ENCODE results near the gene MRGPRF.

MRGPRF gene

GRCh38 chr11:69033431-69033830, 20.4 kb upstream of the MRGPRF start:
- DNase-seq (ENCODE audit: low read depth): no peak
- no peak overlapping the region for H3K4me3 ChIP-seq (ENCODE audit: low read depth, low read length)
- no peak for TF ChIP-seq CTCF (IDR thresholded peaks at IDR 0.05; ENCODE audit: insufficient read depth, low read depth, low read length, missing control alignments)

- H3K4me3 ChIP-seq (ENCODE audit: low read depth, low read length): no peak overlapping the region
- DNase-seq (ENCODE audit: low read depth): no peak
- TF ChIP-seq CTCF (IDR thresholded peaks at IDR 0.05; ENCODE audit: insufficient read depth, low read depth, low read length, missing control alignments): no peak
These were observed 19.8 kb upstream of the MRGPRF start for GRCh38 chr11:69032833-69033232.

GRCh38 chr11:69030301-69030700, 17.3 kb upstream of the MRGPRF start:
- no peak for DNase-seq (ENCODE audit: low read depth)
- no peak overlapping the region for H3K4me3 ChIP-seq (ENCODE audit: low read depth, low read length)
- no peak for TF ChIP-seq CTCF (IDR thresholded peaks at IDR 0.05; ENCODE audit: insufficient read depth, low read depth, low read length, missing control alignments)

- no peak overlapping the region for H3K4me3 ChIP-seq (ENCODE audit: low read depth, low read length)
- DNase-seq (ENCODE audit: low read depth): no peak
- TF ChIP-seq CTCF (IDR thresholded peaks at IDR 0.05; ENCODE audit: insufficient read depth, low read depth, low read length, missing control alignments): no peak
These were observed 14.8 kb upstream of the MRGPRF start for GRCh38 chr11:69027704-69028372.

- no peak overlapping the region for H3K4me3 ChIP-seq (ENCODE audit: low read depth, low read length)
- no peak for TF ChIP-seq CTCF (IDR thresholded peaks at IDR 0.05; ENCODE audit: insufficient read depth, low read depth, low read length, missing control alignments)
- DNase-seq (ENCODE audit: low read depth): peak; percentile 52
These were observed 11.5 kb upstream of the MRGPRF start for GRCh38 chr11:69024509-69024908.

GRCh38 chr11:69022260-69022659, 9.2 kb upstream of the MRGPRF start:
- no peak for DNase-seq (ENCODE audit: low read depth)
- no peak for TF ChIP-seq CTCF (IDR thresholded peaks at IDR 0.05; ENCODE audit: insufficient read depth, low read depth, low read length, missing control alignments)

GRCh38 chr11:69018924-69019323, 5.9 kb upstream of the MRGPRF start:
- H3K4me3 ChIP-seq (ENCODE audit: low read depth, low read length): no peak overlapping the region
- TF ChIP-seq CTCF (IDR thresholded peaks at IDR 0.05; ENCODE audit: insufficient read depth, low read depth, low read length, missing control alignments): no peak
- no peak for DNase-seq (ENCODE audit: low read depth)

More at GRCh38 chr11:69022260-69022659, 9.2 kb upstream of the MRGPRF start:
- no peak overlapping the region for H3K4me3 ChIP-seq (ENCODE audit: low read depth, low read length)

Measured in GM12865 (cell line).